Peyer's patch (tissue), 4 donors: ENCODE data around the gene REXO1. TPM values are rescaled to one million over a fixed set of nuclear protein-coding genes. Genes with fewer than 3 reads are reported as not detected.

Experiments
- DNase-seq, 3 donors: peaks; one replicate each; pipeline ENCODE4 v3.0.0-alpha.2; 2017 to 2019
- H3K27ac ChIP-seq, 4 donors: fragments of 200-600 bp; sonication (generic); one replicate each; pipeline ENCODE4 v1.5.1; 2016 to 2019
- H3K27me3 ChIP-seq, 2 donors: fragments of 200-600 bp; sonication (generic); one replicate each; pipeline ENCODE4 v1.5.1; 2019
- H3K36me3 ChIP-seq, 3 donors: fragments of 200-600 bp; sonication (generic); one replicate each; pipeline ENCODE4 v1.5.1; 2016 to 2019
- H3K4me1 ChIP-seq, 4 donors: fragments of 200-600 bp; sonication (generic); one replicate each; pipeline ENCODE4 v1.5.1; 2016 to 2019
- H3K4me3 ChIP-seq, 4 donors: fragments of 200-600 bp; sonication (generic); 1 replicate in 3 of 4; 2 replicates in 1 of 4; pipeline ENCODE4 v1.5.1; 2016 to 2019; ENCODE audit warnings: mild to moderate bottlenecking in 1 of 4
- H3K9me3 ChIP-seq, 4 donors: fragments of 200-600 bp; sonication (generic); one replicate each; pipeline ENCODE4 v1.5.1; 2016 to 2019; ENCODE audit warnings: mild to moderate bottlenecking in 1 of 4
- POLR2A ChIP-seq, 2 donors: fragments of 450-650 bp; IDR thresholded peaks; one replicate each; pipeline ENCODE4 v1.5.1; 2017; ENCODE audit warnings: antibody characterized with exemption in 2 of 2, mild to moderate bottlenecking in 2 of 2, moderate library complexity in 2 of 2
- total RNA-seq, 4 donors: library from RNA; depleted of rRNA; stranded (reverse); fragments of >200 nt; gene quantifications; one replicate each; pipeline ENCODE4 v1.1.0, GENCODE V29; 2016
- TF ChIP-seq, protein P1 (sequence below), 6 experiments: fragments of 450-650 bp in 4 of 6; fragments of 200-600 bp in 2 of 6; sonication (generic) in 1 of 6; IDR thresholded peaks; one replicate each; pipeline ENCODE4 v1.5.1; 2017 to 2019; ENCODE audit warnings: antibody characterized with exemption in 6 of 6, mild to moderate bottlenecking in 3 of 6, moderate library complexity in 1 of 6

REXO1 gene
- total RNA-seq, 4 donors from 2014 or later = 47.0 to 101 (median 57.2) TPM

DNA sequence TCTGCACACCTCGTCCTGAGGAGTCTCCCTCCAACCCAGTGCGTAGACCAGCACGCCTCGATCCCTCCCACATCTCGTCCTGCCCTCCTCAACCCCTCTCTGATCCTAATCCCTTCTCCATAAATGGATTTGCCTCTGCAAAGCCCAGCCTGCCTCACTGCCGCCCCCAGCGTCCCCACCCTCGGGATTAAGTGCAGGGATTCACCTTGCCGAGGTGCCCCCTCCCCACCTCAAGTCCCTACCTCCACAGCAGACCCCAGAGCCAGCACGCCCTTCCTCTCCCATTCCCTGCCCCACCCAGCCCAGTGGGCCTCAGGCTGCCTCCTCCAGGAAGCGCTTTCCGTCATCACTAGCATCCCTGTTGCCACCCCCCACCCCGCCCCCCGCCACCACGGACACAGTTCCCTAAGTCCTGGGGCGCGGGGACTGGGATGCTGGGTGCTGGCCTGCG is 11.1 kb upstream of the REXO1 start:
- Histone ChIP-seq H3K4me3 (peak overlapping the region in 2 of 4 donors; percentile 73 to 94), H3K36me3 (no peaks in the 10 kb centered on the region), H3K27me3 (no peaks in the 10 kb centered on the region), H3K9me3 (no peaks in the 10 kb centered on the region), H3K4me1 (peaks cover 24 to 71% (median 45%) of the 10 kb centered on the region in 4 donors), H3K27ac (peak overlapping the region; percentile 96 to 99 (median 98))
- no peak for DNase-seq
- TF ChIP-seq, protein P1, sequence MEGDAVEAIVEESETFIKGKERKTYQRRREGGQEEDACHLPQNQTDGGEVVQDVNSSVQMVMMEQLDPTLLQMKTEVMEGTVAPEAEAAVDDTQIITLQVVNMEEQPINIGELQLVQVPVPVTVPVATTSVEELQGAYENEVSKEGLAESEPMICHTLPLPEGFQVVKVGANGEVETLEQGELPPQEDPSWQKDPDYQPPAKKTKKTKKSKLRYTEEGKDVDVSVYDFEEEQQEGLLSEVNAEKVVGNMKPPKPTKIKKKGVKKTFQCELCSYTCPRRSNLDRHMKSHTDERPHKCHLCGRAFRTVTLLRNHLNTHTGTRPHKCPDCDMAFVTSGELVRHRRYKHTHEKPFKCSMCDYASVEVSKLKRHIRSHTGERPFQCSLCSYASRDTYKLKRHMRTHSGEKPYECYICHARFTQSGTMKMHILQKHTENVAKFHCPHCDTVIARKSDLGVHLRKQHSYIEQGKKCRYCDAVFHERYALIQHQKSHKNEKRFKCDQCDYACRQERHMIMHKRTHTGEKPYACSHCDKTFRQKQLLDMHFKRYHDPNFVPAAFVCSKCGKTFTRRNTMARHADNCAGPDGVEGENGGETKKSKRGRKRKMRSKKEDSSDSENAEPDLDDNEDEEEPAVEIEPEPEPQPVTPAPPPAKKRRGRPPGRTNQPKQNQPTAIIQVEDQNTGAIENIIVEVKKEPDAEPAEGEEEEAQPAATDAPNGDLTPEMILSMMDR (IDR thresholded peaks at IDR 0.05) = no peak
- no peak for TF ChIP-seq POLR2A (IDR thresholded peaks at IDR 0.05)

DNA sequence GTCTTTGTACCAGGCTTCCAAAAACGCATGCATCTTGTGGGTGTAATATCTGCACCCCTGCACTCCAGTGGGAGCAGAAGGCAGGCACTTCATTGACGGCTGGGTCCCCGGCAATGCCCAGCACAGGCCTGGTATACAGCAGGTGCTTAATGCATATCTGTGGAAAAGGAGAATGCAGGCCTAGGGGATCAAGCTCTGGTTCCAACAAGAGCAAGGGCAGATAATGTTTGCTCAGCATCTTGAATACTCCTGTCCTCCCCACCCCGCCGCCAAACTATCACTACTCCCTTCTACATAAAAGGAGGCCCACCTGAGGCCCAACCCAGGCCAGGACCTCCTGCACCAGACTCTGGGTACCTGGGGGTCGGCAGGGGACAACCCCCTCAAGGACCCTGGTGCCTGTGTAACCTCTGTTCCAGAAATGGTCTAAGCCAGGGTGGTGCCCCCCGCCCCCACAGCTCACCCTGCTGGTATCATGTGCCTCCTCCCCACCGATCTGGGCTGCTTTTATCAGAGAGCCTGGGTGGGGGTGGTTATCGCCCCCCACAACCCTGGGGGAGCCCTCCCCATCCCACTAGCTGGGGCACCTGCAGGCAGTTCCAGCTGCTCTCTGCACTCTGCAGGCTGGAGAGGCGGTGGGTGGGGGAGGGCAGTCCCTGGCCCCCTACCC is 10.3 kb upstream of the REXO1 start:
- no peak for DNase-seq
- H3K27me3 ChIP-seq = no peaks in the 10 kb centered on the region
- no peaks in the 10 kb centered on the region for H3K36me3 ChIP-seq
- H3K9me3 ChIP-seq = no peaks in the 10 kb centered on the region
- H3K4me3 ChIP-seq = peak overlapping the region in 2 of 4 donors; percentile 56 to 63
- no peak for TF ChIP-seq POLR2A (IDR thresholded peaks at IDR 0.05)
- TF ChIP-seq, protein P1 (IDR thresholded peaks at IDR 0.05) = no peak
- H3K4me1 ChIP-seq = peaks cover 26 to 79% (median 51%) of the 10 kb centered on the region in 4 donors
- H3K27ac ChIP-seq = peak overlapping the region; percentile 96 to 99 (median 98)

DNA sequence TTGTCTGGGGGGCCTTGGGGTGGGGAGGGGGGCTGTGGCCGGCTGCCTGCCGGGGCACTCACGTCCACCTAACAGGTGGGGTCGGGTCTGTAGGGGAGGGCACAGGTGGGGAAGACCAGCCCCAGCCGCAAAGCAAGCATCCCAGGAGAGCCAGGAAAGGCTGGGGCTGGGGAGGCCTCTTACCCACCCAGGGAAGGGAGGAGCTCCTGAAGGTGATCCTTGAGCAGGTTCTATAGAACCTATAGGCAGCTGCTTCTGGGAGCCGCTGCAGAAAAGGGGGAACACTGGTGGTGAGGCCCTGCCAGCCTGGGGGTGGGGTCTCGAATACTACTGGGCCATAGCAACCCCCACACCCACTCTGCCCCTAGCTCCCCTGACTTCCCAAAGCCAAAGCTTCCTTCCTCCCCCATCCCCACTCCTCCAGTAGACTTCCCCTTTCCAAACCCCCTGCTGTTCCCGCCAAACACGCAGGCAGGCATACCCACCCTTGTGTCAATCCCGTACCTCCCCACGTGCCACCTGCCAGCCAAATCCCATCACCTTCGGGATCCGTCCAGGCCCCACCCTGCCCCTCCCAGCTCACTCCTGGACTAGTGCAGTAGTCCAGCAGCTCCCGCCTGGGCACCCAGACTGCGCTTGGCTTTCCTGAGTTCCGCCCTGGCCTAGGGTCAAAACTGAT is 9.5 kb upstream of the REXO1 start:
- DNase-seq = peak in 2 of 3 donors; percentile 81 to 88
- Histone ChIP-seq H3K9me3 (no peaks in the 10 kb centered on the region), H3K4me1 (peaks cover 27 to 87% (median 54%) of the 10 kb centered on the region in 4 donors), H3K27me3 (no peaks in the 10 kb centered on the region), H3K36me3 (no peaks in the 10 kb centered on the region), H3K4me3 (peak overlapping the region; percentile 42 to 63 (median 49)), H3K27ac (peak overlapping the region; percentile 96 to 99 (median 98))
- TF ChIP-seq POLR2A (IDR thresholded peaks at IDR 0.05) = peak in 1 of 2 donors; percentile 34
- TF ChIP-seq, protein P1 (IDR thresholded peaks at IDR 0.05) = no peak

DNA sequence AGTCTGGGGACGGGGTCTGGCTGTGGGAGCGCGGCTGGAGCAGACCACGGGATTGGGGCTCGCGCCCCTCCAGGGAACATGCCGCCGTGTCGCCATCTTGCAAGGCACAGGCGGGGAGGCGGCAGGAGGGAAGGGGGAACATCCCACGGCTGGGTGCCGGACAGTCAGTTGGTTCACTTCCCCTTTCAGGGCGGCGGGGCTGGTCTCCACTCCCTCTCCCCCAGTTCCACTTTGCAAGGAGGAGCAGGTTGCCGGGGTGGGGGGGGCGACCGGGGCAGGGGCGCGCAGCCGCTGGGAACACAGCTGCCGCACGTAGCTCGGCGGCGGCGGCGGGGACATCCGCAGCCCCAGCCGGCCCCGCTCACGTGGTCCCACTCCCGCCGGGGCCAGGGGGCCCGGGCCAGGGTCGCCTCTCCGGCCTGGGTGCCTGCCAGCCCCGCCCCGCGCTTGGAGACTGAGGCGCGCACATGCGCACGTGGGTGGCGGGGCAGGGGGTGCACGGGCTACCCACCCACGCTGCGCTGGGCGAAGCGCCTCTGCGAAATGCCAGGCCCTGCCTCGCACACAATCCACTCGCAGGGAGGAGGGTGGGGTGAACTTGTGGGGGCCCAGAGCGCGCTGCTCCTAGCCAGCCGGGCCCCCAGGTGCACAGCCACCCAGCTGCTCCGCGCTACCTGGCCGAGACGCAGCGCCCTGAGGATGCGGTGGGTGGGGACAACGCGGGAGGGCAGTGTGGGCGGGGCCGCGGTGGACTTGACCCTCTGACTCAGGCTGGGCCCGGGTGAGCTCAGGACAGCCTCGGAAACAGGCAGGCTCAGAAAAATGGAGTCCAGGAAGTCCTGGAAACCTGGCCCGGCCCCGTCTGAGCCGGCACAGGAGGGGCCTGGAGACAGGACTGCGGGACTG is 8.7 kb upstream of the REXO1 start:
- Histone ChIP-seq H3K9me3 (no peaks in the 10 kb centered on the region), H3K4me1 (peaks cover 27 to 90% (median 58%) of the 10 kb centered on the region in 4 donors), H3K36me3 (no peaks in the 10 kb centered on the region), H3K27me3 (no peaks in the 10 kb centered on the region), H3K27ac (peak overlapping the region; percentile 96 to 99 (median 98)), H3K4me3 (peak overlapping the region; percentile 42 to 63 (median 49))
- DNase-seq = peak; percentile 85 to 97 (median 95)
- TF ChIP-seq, protein P1 (IDR thresholded peaks at IDR 0.05) = no peak
- TF ChIP-seq POLR2A (IDR thresholded peaks at IDR 0.05) = peak; percentile 89 to 94

DNA sequence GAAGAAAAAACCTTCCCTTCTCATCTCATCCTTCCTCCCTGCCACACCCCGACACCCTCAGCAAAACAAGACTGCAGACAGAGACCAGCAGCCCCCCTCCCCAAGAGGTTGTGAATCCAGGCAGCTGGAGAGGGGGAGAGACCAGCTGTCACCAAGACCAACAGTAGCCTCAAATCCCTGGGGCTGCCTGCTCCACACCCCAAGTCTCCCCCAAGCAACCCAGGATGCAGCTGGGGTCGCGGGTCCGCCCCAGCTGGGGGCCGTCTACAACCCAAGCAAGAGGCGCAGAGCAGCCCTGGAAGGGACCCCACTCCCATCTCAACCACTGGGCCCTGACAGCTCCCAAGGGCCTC is 8.0 kb upstream of the REXO1 start:
- Histone ChIP-seq H3K27ac (peak overlapping the region; percentile 96 to 99 (median 98)), H3K4me1 (peaks cover 27 to 92% (median 57%) of the 10 kb centered on the region in 4 donors), H3K9me3 (no peaks in the 10 kb centered on the region), H3K4me3 (peak overlapping the region; percentile 42 to 63 (median 49)), H3K36me3 (no peaks in the 10 kb centered on the region), H3K27me3 (no peaks in the 10 kb centered on the region)
- no peak for TF ChIP-seq POLR2A (IDR thresholded peaks at IDR 0.05)
- TF ChIP-seq, protein P1 (IDR thresholded peaks at IDR 0.05) = no peak
- DNase-seq = no peak
